ENCODE results near the gene TXNRD3. TPM values are rescaled to one million over a fixed set of nuclear protein-coding genes. Genes with fewer than 3 reads are reported as not detected.

The TXNRD3 gene
- total RNA-seq, 1 experiment from 2014 or later: 6.9 TPM

DNA sequence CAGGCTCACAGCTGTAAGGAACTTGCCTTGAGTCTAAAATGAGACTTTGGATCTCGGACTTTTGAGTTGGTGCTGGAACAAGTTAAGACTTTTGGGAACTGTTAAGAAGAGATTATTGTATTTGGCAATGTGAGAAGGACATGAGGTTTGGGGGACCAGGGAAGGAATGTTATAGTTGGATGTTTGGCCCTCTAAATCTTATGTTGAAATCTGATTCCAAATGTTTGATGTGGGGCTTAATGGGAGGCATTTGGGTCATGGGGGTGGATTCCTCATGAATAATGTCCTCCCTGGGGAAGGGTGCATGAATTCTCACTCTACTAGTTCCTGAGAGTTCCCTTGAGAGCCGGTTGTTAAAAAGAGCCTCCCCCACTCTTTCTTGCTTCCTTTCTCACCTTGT lies 30.6 kb upstream of the TXNRD3 start:
- TF ChIP-seq RELA (CRISPR knock-in tag; IDR thresholded peaks at IDR 0.05; ENCODE audit: borderline replicate concordance) (no peak), TEAD1 (CRISPR knock-in tag; IDR thresholded peaks at IDR 0.05) (no peak), CTCF (IDR thresholded peaks at IDR 0.05) (no peak), ESRRA (CRISPR knock-in tag; IDR thresholded peaks at IDR 0.05; ENCODE audit: borderline replicate concordance) (no peak)
- Mint-ChIP-seq H3K4me3 (no peak overlapping the region), H3K9me3 (no peaks in the 10 kb centered on the region), H3K27ac (no peak overlapping the region), H3K36me3 (no peaks in the 10 kb centered on the region), H3K4me1 (peaks cover 21% of the 10 kb centered on the region), H3K27me3 (ENCODE audit: low read depth) (peaks cover under 1% of the 10 kb centered on the region)
- ChIA-PET POLR2A (no interaction called here), CTCF (no interaction called here)
- no peak for ATAC-seq
- no peak for DNase-seq (ENCODE audit: low spot score)

DNA sequence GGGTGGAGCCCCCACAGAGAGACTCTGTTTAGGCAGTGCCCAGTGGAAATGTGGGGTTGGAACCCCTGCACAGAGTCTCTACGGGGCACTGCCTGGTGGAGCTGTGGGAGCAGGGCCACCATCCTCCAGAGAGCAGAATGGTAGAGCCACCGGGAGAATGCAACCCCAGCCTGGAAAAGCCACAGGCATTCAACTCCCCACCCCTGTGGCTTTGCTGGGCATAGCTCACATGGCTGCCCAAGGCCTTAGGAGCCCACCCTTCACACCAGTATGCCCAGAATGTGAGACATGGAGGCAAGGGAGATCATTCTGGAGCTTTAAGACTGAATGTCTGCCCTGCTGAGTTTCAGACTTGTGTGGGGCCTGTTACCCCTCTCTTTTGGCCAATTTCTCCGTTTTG lies 30.1 kb upstream of the TXNRD3 start:
- Mint-ChIP-seq H3K4me3 (no peak overlapping the region), H3K36me3 (no peaks in the 10 kb centered on the region), H3K27me3 (ENCODE audit: low read depth) (peaks cover 5% of the 10 kb centered on the region), H3K27ac (no peak overlapping the region), H3K4me1 (peaks cover 21% of the 10 kb centered on the region), H3K9me3 (no peaks in the 10 kb centered on the region)
- ChIA-PET CTCF (no interaction called here), POLR2A (no interaction called here)
- TF ChIP-seq MYBL2 (CRISPR knock-in tag; IDR thresholded peaks at IDR 0.05): no peak
- TF ChIP-seq, protein P1, sequence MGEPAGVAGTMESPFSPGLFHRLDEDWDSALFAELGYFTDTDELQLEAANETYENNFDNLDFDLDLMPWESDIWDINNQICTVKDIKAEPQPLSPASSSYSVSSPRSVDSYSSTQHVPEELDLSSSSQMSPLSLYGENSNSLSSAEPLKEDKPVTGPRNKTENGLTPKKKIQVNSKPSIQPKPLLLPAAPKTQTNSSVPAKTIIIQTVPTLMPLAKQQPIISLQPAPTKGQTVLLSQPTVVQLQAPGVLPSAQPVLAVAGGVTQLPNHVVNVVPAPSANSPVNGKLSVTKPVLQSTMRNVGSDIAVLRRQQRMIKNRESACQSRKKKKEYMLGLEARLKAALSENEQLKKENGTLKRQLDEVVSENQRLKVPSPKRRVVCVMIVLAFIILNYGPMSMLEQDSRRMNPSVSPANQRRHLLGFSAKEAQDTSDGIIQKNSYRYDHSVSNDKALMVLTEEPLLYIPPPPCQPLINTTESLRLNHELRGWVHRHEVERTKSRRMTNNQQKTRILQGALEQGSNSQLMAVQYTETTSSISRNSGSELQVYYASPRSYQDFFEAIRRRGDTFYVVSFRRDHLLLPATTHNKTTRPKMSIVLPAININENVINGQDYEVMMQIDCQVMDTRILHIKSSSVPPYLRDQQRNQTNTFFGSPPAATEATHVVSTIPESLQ (CRISPR knock-in tag; IDR thresholded peaks at IDR 0.05): no peak
- TF ChIP-seq, protein P2, sequence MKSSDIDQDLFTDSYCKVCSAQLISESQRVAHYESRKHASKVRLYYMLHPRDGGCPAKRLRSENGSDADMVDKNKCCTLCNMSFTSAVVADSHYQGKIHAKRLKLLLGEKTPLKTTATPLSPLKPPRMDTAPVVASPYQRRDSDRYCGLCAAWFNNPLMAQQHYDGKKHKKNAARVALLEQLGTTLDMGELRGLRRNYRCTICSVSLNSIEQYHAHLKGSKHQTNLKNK (CRISPR knock-in tag; IDR thresholded peaks at IDR 0.05): no peak
- TF ChIP-seq SMAD4 (CRISPR knock-in tag; IDR thresholded peaks at IDR 0.05): no peak
- TF ChIP-seq, protein P3, sequence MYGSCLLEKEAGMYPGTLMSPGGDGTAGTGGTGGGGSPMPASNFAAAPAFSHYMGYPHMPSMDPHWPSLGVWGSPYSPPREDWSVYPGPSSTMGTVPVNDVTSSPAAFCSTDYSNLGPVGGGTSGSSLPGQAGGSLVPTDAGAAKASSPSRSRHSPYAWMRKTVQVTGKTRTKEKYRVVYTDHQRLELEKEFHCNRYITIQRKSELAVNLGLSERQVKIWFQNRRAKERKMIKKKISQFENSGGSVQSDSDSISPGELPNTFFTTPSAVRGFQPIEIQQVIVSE (CRISPR knock-in tag; IDR thresholded peaks at IDR 0.05; ENCODE audit: borderline replicate concordance): no peak
- no peak for TF ChIP-seq FOXJ3 (CRISPR knock-in tag; IDR thresholded peaks at IDR 0.05; ENCODE audit: borderline replicate concordance)
- TF ChIP-seq, protein P4, sequence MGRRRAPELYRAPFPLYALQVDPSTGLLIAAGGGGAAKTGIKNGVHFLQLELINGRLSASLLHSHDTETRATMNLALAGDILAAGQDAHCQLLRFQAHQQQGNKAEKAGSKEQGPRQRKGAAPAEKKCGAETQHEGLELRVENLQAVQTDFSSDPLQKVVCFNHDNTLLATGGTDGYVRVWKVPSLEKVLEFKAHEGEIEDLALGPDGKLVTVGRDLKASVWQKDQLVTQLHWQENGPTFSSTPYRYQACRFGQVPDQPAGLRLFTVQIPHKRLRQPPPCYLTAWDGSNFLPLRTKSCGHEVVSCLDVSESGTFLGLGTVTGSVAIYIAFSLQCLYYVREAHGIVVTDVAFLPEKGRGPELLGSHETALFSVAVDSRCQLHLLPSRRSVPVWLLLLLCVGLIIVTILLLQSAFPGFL (CRISPR knock-in tag; IDR thresholded peaks at IDR 0.05; ENCODE audit: borderline replicate concordance): no peak
- no peak for TF ChIP-seq IRF1 (CRISPR knock-in tag; IDR thresholded peaks at IDR 0.05)
- TF ChIP-seq CBFB (CRISPR knock-in tag; IDR thresholded peaks at IDR 0.05; ENCODE audit: low read depth): no peak
- no peak for TF ChIP-seq CTCF (IDR thresholded peaks at IDR 0.05)
- TF ChIP-seq ZNF317 (CRISPR knock-in tag; IDR thresholded peaks at IDR 0.05; ENCODE audit: borderline replicate concordance, low read depth): no peak
- TF ChIP-seq ELF4 (CRISPR knock-in tag; IDR thresholded peaks at IDR 0.05; ENCODE audit: low read depth): no peak
- TF ChIP-seq, protein P5, sequence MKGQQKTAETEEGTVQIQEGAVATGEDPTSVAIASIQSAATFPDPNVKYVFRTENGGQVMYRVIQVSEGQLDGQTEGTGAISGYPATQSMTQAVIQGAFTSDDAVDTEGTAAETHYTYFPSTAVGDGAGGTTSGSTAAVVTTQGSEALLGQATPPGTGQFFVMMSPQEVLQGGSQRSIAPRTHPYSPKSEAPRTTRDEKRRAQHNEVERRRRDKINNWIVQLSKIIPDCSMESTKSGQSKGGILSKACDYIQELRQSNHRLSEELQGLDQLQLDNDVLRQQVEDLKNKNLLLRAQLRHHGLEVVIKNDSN (CRISPR knock-in tag; IDR thresholded peaks at IDR 0.05): no peak
- TF ChIP-seq ZBTB21 (CRISPR knock-in tag; IDR thresholded peaks at IDR 0.05; ENCODE audit: borderline replicate concordance): no peak
- no peak for TF ChIP-seq AFF4 (CRISPR knock-in tag; IDR thresholded peaks at IDR 0.05; ENCODE audit: borderline replicate concordance)
- no peak for TF ChIP-seq NR3C1 (CRISPR knock-in tag; conservative IDR thresholded peaks at IDR 0.05; ENCODE audit: low read depth)
- TF ChIP-seq IRF2 (CRISPR knock-in tag; IDR thresholded peaks at IDR 0.05; ENCODE audit: borderline replicate concordance, low read depth): no peak
- no peak for ATAC-seq
- no peak for DNase-seq (ENCODE audit: low spot score)

Measured in WTC11 (cell line).